HG02588 (cell line): ENCODE data around the gene ENTPD1.
"Not testable (repeated sequence)": the region's sequence is repeated elsewhere in the genome, so short reads cannot be mapped to it uniquely, and the experiment has no call there.

Source experiments
- ATAC-seq: cut with Tn5 transposase; IDR thresholded peaks from one replicate; pipeline ENCODE4 v1.9.1; 2021; ENCODE audit warnings: mild to moderate bottlenecking, moderate library complexity; ENCODE audit not compliant: unreplicated experiment

The ENTPD1 gene

DNA sequence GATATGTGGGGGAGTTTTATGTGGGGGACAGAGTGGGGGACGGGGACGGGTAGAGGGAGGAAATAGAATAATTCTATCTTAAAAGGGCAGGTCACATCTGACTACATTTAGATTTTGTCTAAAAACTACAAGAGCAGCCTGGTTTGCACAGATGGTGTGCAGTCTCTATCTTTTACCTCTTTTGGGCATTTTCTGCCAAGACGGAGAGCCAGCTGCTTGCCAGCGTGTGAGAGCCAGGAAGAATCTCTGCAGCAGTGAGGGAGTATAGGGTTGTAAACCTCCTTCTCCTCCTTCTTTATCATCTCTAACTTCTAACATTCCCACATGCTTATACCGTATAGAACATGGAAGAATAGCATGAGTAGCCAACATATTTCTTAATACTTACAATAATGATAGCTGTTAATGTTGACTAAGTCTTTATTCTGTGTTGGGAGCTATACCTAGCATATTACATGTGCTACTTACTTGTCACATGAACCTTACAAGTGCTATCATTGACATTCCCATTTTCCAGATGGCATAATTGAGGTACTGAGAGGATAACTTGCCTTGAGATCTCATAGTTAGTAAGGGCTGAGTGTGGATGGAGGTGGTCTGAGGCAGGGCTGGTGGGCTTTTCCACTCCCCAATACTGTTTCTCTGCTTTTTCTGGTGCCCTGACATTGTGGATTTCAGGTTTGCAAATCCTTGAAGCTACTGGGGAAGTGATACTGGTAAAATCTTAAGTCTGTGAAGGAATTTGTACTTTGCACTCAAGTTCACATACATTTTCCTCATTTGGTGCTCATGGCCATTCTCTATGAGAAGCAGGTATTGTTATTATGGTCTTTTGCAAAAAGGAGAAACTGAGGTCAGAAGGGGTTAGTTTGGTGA, 1.1 kb downstream of the ENTPD1 start:
- ATAC-seq: no peak

DNA sequence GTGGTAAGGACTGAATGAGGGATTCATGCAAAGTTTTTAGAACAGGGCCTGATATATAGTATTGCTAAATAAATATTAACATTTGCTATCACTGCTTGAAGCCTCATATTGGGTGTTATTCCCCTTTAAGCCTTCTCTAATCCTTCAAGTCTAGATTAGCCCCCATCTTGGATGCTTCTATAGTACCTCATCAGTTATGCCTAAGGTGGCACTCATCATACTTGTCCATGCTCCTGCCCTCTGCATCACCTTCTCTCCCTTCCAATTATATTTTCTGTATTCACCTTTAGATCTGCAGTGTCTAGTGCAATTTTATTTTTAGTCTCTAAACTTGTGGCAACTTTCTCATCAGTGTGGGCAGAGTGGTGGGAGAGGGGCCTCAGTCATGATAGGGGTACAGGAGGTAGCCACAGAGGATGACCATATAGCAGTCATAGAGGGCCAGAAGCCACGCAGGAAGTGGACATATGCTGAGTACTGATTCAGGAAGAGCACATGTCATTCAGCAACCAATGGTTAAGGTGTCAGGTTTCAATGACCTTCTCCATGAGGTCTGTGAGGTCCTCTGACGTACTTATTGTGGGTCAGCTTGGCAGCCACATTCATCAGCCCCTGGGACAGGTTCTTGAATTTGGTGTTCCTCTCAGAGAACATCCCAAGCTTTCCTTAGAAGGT, 2.5 kb downstream of the ENTPD1 start:
- ATAC-seq: peak; percentile 52

DNA sequence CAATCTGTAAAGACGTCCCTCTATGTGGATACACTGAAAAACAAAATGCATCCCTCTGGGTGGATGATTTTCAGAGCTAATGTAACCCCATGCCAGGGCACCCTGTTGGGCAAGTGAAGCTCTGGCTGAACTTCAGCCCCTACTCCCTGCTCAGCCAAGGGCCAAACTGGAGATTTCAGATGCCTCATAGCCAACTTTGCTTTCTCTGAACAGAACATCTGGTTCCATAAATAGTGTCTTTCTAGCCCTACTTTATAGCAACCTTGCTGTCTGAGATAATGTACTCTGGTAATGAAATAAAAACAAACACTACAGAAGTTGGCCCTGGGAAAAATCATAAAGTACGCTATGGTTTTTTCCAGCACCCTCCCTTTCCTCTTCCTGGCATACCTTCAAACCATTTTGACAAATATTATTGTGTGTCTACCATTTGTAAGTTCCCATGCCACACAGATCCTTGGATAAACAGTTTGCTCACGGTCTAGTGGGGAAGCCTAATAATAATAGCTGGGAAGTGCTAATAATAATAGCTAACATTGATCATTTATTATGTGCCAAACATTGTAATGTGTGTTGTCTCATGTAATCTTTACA, 3.4 kb downstream of the ENTPD1 start:
- no peak for ATAC-seq

DNA sequence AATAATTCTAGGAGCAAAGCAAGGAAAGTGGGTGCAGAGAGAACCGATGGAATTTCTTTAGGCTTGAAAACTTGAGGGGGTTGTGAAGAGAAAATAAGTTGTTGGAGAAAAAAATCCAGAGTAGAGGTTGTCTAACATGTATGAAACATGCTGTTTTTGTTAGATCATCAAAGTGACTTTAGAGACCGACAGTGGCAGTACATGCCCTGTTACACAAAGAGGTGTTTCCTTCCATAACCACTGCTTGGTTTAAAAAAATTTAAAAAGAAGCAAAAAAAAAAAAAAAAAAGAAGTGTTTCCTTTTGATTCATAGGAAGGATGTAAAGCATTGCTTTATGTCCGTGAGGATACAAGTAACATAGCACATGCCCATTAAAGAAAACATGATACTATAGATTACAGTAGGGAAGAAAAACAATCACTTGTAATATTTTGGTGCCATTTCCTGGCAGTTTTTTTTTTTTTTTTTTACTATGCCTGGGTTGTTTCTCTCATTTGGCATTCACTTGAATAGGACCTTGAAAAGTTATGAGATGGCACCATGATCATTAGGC, 6.1 kb downstream of the ENTPD1 start:
- no peak for ATAC-seq

DNA sequence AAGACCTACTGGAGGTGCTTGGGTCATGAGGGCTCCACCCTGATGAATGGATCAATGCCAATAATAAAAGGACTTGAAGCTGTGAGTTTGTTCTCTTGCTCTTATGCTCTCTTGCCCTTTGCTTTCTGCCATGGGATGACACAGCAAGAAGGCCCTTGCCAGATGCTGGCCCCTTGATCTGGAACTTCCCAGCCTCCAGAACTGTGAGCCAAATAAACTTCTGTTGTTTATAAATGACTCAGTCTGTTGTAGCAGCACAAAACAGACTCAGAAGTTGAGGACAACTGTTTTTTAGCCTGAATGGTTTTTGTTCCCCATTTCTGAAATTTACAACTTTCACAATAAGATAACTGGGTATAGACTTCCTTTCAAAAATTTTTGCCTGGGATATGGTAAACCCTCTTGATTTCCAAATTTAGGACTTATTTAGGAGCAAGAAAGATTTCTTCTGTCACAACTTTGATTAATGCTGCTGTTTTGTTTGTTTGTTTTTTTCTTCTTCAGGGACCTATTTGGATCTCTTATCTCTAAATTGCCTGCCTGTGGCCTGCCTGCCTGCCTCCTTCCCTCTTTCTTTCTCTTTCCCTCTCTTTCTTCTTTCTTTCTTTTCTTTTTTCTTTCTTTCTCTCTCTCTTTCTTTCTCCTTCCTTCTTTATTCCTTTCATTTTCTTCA, 12.1 kb downstream of the ENTPD1 start:
- peak; percentile 78 for ATAC-seq

DNA sequence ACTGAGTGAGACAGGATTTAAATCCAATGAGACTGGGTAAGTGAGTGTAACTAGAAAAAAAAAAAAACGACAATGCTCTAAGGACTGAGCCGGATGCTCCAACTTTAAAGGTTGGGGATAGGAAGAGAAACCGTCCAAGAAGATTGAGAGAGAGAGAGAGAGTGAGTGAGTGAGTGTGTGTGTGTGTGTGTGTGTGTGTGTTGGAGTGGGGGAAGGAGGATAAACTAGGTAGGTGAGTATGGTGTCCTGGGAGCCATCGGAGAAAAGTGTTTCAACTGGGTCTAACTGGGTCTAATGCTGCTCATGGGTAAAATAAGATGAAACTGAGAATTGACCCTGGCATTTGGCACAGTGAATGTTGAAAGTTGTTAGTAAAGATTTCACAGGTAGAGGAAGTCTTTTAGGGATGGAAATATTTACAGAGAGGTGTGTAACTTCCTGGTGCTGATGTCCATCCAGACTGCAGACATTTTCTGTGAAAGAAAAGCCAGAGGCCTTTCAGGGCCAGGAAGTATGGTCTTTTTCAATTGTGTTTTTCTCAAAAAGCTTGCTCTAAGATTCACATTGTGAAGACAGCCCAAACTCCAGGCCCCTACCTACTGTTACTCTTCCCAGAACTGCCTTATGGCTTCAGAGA, 14.2 kb downstream of the ENTPD1 start:
- no peak for ATAC-seq

DNA sequence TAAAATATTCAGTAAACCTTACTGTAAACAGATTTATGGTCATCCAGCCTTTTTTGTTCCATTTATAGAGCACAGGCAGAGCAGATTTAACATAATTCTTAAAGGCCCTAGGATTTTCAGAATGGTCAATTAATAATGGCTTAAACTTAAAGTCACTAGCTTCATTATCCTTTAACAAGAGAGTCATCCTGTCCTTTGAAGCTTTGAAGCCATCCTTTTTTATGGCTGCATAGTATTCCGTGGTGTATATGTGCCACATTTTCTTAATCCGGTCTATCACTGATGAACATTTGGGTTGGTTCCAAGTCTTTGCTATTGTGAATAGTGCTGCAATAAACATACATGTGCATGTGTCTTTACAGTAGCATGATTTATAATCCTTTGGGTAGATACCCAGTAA, 17.5 kb downstream of the ENTPD1 start:
- not testable (repeated sequence) for ATAC-seq

DNA sequence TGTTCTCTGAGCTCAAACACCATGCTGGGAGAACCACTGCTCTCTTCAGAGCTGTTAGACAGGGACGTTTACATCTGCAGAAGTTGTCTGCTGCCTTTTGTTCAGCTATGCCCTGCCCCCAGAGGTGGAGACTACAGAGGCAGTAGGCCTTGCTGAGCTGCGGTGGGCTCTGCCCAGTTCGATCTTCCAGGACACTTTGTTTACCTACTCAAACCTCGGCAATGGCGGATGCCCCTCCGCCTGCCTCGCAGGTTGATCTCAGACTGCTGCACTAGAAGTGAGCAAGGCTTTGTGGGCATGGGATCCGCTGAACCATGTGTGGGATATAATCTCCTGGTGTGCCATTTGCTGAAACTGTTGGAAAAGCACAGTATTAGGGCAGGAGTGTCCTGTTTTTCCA, 21.7 kb downstream of the ENTPD1 start:
- ATAC-seq: not testable (repeated sequence)

DNA sequence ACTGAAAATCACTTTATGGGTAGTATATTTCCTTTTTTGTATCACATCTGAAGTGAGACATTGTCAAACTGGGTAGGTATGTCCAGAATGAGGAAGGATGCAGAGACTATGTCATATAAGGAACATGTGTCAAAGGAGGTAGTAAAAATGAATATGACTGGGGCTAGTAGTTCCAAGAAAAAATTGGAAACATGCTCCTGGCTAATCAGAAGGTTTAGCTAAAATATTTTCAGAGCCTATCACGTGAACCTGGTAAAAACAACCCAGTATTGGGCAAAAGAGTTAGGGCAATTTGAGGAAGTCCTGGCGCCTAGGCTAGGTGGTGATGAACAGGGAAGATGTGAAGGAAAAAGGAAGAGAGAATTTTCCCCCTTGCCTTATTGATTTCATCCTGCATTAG, 26.4 kb downstream of the ENTPD1 start:
- ATAC-seq: no peak

DNA sequence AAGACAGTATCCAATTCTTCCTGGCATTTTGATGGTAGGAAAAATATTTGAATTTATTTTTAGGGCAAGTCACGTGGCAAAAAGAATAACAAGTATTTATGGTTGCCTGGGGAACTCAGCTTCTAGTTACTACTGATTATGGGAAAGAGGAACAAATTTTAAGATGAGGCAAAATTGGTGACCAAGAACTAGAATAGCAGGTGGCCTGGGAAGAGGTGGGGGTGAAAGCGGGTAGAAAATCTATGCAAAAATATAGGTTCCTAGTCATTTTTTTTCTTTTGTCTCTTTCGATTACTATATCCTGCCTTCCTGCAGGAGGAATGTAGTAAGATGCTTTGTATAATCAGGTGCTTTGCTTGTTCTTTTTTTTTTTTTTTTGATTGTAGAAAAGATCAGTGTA, 27.8 kb downstream of the ENTPD1 start:
- ATAC-seq: peak; percentile 45

DNA sequence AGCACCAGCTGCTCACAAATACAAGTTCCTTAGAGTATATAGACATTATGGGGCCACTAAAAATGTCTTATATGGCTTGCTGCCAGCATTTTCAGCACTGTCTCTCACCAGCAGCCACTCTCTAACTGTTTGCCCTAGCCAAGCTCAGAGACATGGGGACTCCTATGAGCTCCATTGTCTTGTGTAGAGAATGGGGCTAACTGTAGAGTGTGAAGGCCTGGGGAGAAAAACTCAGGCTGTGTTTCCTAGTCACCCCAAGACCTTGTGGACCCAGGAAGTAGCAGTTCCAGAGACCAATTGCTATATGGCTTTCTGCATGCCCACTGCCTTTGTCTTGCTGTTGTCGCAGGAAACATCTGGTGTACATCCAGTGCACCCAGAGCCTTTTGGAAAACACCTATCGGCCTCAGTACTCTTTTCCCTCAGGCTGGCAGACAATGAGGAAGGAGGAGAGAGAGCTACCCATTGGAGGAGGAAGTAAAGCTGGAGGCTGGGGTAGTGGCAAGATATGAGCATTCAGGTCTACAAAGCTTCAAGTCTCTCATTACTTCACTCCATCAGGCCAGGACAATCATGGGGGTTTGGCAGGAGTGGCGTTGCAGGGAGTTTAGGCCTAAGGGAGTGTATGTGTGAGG, 28.4 kb downstream of the ENTPD1 start:
- ATAC-seq: peak; percentile 6

DNA sequence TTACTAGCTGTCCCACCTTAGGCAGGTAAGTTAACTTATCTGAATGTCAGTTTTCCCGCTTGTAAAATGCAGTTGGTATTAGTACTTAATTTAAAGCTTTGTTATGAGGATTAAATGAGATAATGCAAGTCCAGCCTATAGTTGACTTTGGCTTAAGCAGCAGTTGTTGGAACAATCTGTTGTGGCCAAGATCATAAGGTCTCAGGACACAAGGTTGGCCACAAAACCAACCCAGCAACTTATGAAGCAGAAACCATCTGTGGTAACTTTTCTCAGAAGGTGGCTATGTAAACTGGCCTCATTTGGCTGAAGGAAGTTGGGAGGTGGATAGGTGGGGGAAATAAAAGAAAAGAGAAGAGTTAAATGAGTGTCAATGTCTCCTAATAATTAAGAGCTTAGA, 29.4 kb downstream of the ENTPD1 start:
- ATAC-seq: peak; percentile 37

DNA sequence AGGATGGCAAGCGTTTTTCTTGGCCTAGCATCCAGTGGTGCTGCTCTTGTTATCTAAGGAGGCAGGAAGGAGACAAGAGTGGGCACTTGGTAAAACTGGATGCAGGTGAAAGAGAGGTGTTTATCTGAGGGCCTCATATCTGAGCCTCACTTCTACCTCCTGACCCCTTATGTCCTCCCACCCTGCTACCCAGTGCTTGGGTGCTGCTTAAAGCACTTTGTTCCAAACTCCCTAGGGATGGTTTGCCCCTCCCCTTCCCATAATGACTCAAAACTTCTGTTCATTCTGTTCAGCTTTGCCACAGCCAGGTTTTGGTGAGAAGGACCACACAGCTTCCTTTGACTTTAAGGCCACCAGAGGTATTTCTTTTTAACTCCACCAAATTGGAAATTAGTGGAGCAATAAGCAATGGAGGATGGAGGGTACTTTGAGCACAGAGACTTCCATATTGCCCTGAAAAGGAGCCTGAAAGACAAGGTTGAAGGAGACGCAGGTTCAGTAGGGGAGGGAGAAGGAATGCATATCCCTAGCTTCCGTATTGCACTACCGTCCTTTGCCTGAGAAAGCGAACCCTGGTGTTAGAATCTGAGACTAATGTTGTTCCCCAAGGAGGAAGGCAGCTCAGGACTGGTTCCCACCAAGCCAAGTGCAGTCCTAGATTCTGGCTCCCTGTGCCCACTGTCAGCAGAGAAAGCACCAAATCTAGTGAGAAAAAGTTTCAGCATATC, 30.1 kb downstream of the ENTPD1 start:
- ATAC-seq: no peak

DNA sequence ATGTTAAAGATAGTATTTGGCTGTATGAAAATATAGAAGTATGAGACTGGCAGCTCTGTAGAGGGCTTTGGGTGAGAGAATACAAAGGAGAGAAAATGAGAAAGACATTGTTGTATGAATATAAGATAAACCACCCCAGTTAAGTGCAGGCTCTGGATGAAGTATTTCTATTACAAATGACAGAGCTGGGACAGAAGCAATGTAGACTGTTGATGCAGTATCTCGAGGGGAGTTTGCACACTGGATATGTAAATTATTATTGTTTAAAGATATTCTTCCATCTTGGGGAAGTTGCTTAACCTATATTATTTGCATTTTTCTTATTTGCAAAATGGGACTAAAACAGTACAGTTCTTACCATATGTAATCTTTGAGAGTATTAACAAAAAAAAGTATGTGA, 31.5 kb downstream of the ENTPD1 start:
- no peak for ATAC-seq

DNA sequence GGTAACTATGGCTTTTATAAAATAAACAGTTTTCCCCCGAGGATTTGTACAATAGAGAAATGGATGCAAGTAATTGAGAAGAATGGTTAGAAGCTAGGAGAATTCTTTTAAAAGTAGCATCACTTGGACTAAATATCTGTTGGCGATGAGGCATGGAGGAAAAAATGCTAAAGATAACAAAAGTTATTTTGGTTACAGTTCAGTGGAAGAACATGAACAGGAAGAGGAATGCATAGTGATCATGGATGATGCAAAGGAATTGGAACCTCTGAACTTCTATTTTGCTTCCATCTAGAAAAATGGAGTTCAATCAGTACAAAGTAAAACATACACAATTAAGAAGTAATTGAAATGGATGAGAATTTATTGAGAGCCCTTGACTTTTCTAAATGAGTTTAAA, 32.9 kb downstream of the ENTPD1 start:
- ATAC-seq: no peak

DNA sequence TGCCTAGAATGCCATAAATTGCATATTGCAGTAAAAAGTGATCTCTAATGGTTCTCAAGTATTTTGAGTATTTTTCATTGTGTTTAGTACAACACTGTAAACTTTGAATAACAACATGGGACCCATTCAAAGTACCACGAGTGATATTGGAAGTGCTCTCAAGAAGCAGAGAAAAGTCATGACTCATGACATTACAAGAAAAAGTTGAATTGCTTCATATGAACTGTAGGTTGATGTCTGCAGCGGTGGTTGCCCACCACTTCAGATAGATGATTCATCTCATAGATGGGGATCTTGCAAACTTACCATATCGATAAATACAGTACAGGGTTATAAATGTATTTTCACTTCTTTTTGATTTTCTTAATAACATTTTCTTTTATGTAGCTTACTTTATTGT, 33.9 kb downstream of the ENTPD1 start:
- no peak for ATAC-seq

DNA sequence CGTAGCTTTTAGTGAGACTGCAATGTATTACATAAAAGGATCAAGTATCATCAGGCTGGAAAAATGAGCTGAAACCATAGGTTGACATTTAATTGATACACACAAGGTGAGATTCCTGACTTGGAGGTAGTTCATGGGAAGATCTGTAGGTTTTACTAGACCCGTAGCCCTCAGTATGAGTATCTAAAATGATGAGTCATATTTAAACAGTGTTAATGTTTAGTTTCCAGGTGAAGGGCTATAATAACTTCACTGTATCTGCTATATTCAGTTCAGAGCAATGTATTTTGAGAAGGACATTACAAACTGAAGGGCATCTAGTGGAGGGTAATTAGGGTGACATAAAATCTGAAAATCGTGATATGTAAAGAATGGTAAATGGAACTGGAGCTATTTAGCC, 35.0 kb downstream of the ENTPD1 start:
- ATAC-seq: peak; percentile 39

DNA sequence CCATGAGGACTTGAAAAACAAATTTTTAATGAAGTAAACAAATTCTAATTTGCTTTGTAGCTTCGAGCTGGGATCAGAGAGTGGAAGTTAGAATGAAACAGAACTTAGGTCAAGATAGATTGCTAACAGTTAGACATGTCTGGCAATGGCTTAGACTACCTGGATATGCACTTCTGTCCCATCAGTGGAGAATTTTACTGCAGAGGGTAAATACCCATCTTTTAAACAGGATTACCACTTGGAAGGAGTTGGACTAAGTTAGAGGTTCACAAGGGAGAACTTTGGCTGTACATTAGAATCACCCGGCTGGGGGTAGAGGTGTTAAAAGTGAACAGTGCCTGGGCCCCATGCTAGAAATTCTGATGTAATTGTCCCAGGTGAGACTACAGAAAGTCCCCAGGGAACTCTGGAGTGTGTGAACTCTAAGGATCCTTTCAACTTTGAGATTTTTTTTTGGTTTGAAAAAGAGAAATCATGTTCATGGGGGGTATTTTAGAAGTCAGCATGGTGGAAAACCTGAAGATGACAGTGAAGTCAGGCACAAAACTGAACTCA, 35.5 kb downstream of the ENTPD1 start:
- ATAC-seq: no peak

DNA sequence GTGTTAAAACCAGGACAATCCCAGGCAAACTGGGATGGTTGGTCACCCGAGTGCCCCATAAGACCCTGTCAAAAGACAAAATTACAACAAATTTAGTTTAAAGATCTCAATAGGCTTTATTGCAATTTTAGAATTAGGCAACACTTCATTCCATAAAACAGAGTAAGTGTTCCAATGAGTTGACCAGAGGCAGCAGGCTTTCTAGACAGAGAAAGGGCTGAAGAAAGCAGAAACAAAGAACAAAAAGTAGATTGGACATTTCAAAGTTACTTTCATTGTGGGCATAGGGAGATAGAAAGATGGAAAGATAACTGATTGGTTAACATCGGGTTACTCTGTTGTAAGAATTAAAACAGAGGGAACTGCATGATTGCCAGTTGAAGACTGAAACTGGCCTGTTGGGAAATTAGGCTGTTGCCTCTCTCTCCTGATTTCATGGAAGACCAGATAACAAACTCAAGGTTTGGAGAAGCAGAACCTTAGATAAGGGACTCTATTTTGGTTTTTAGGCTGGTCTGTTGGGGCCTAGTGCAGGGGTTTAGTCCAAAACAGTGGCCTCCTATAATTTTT, 36.3 kb downstream of the ENTPD1 start:
- no peak for ATAC-seq
